Measurements from ENCODE around the gene HGF.
A peak's percentile ranks its signal among the peaks of the same experiment; 100 is the strongest.

Gene HGF

DNA sequence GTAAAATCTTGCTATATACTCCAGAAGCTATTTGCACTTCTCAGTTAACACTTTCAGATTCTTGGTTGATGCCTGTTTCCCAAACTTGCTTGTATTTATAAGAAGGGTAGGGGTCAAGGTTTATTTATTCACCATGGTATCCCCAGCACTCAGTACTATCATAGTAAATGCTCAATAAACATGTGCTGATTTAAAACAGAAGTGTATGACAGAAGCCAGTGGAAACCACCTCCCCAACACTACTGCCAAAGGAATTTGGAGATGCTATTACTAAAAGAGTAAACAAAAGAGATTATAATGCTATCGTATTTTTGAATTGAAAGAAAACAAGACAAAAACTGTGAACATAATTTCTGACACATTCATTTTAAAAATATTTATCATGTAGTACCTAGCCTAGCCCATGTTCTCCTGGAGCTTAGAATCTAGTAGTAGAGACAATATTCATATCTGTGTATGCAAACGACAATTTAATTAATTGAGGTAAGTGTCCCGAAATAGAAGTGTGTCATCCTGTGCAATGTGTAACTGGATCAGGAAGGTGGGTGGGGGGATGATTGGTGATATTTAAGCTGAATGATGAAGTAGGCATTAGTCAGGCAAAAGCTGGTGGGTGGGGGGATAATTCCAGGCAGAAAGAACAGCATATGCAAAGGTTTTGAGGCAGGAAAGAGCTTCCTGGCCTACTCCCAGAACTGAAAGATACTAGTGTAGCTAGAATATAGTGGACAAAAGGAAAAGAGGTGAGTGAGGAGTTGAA lies 77.5 kb downstream of the HGF start:
- TF ChIP-seq, protein P1, sequence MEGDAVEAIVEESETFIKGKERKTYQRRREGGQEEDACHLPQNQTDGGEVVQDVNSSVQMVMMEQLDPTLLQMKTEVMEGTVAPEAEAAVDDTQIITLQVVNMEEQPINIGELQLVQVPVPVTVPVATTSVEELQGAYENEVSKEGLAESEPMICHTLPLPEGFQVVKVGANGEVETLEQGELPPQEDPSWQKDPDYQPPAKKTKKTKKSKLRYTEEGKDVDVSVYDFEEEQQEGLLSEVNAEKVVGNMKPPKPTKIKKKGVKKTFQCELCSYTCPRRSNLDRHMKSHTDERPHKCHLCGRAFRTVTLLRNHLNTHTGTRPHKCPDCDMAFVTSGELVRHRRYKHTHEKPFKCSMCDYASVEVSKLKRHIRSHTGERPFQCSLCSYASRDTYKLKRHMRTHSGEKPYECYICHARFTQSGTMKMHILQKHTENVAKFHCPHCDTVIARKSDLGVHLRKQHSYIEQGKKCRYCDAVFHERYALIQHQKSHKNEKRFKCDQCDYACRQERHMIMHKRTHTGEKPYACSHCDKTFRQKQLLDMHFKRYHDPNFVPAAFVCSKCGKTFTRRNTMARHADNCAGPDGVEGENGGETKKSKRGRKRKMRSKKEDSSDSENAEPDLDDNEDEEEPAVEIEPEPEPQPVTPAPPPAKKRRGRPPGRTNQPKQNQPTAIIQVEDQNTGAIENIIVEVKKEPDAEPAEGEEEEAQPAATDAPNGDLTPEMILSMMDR (conservative IDR thresholded peaks at IDR 0.05; ENCODE audit: low read depth, low read length) = no peak
- no peak overlapping the region for H3K4me3 ChIP-seq (ENCODE audit: low read depth, low read length)
- peak; percentile 44 for DNase-seq (ENCODE audit: low read depth)

DNA sequence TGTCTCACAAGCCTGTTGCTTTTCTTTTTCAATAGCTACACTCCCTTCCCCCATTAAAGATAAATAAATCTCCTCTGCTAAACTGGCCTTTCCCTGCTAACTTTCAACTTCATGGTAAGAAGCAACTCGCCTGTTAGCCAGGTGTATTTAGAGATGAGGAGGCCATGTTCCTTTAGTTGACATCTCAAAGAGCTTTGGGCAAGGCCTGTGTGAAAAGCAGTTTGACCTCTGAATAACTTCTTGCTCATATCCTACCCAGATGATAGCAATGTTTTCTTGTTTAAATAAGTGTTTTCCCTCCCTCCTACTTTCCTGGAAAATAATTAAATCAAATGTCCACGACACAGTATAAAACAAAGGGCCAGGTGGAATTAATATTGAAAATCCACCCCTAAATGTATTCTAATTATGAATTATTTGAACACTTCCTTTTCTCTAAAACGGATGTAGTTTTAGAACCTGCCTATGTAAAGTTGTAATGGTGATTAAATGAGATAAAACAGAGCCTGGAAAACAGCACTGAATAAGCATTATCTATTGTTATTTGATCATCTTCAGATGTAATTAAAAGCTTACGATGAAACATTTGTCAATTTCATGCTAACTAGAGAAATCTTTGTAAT lies 78.5 kb downstream of the HGF start:
- DNase-seq (ENCODE audit: low read depth) = peak; percentile 31
- TF ChIP-seq, protein P1 (conservative IDR thresholded peaks at IDR 0.05; ENCODE audit: low read depth, low read length) = no peak
- H3K4me3 ChIP-seq (ENCODE audit: low read depth, low read length) = no peak overlapping the region

DNA sequence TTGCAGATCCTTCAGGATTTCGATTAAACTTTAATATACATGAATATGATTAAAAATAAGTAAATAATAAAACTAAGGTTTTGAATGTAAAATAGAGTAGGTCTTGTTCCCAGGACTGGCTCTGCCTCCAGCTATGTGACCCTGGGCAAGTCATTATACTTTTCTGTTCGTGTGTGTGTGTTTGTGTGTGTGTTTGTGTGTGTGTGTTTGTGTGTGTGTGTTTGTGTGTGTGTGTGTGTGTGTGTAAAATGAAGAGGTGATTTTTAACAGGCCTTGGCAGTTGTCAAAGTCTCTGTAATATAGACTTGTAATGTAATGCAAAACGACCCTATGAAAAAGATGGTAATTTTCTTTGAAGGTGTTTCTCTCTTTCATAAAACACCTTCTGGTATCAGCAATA lies 79.2 kb downstream of the HGF start:
- no peak for DNase-seq (ENCODE audit: low read depth)
- TF ChIP-seq, protein P1 (conservative IDR thresholded peaks at IDR 0.05; ENCODE audit: low read depth, low read length) = no peak
- H3K4me3 ChIP-seq (ENCODE audit: low read depth, low read length) = no peak overlapping the region

DNA sequence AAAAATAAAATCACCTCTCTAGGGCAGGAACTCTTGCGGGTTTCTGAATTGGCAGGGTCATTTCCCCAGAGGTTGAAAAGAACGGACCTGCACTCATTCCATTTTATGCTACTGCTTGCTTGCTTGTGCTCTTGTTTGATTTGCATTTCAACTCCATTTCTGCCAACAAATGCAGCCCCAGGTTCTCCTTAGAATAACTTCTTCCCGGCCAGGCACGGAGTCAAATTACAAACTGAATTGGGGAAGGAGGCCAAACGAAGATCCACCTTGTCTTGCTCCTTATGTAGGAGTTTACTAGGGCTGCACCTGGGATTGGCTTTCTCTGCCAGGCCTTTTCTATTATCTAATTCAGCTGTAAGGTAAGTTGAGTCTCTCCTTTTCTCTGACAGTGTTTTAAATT lies 79.6 kb downstream of the HGF start:
- H3K4me3 ChIP-seq (ENCODE audit: low read depth, low read length) = no peak overlapping the region
- TF ChIP-seq, protein P1 (conservative IDR thresholded peaks at IDR 0.05; ENCODE audit: low read depth, low read length) = no peak
- peak; percentile 47 for DNase-seq (ENCODE audit: low read depth)

DNA sequence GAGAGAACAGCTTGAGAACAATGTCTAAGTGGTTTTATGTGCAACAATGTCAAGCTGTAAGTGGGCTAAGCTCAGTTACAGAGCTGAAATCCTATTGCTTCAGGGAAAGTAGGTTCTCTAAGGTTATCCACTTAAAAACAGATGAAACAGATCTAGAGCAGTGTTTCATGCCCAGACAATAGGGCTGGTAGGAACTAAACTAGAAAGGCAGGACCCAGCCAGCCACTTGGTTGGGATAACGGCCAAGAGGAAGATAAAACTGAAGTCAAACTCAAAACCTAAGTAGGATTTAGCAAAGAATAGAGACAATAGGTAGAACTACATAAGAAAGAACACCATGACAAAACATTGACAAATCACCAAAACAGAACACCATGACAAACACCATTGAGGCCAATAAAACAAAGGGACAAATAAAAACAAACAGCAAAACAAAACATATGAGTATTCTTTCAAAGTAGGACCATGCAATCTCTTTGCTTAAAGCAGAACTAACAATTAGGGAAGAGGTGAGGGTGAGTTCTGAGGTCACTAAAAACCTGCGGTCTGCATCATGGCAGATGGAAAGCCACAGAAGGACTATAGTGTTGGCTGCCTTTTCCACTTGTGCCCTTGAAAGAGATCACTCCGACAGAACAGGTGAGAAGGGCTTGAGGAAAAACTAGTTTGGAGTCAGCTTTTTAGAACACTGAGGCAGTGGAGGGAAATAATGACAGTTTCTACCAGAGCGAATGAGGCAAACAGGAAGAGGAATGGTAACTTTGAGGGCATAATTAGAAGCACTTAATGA lies 81.0 kb downstream of the HGF start:
- TF ChIP-seq, protein P1 (conservative IDR thresholded peaks at IDR 0.05; ENCODE audit: low read depth, low read length) = no peak
- no peak for DNase-seq (ENCODE audit: low read depth)
- H3K4me3 ChIP-seq (ENCODE audit: low read depth, low read length) = no peak overlapping the region

DNA sequence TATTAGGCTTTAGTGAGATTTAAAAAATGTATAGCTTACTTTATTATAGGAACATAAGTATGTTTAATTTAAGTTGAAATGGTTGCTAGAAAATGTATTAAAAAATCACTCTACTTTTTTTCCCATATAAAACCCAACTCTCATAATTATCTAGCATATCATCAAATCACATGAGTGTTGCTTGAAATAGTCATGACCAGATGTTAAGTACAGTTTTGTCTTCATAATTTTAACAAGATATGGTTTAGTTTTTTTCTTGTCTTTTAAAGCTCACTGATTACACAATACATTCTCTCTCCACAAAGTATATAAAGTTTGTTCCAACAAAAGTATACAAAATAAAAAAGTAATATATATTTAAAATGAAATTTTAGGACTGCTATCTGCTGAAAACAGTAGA lies 82.8 kb downstream of the HGF start:
- peak; percentile 33 for DNase-seq (ENCODE audit: low read depth)
- TF ChIP-seq, protein P1 (conservative IDR thresholded peaks at IDR 0.05; ENCODE audit: low read depth, low read length) = no peak
- no peak overlapping the region for H3K4me3 ChIP-seq (ENCODE audit: low read depth, low read length)

All from choroid plexus epithelial cell (primary cell).